ENCODE results near the gene SLC47A2. TPM values are rescaled to one million over a fixed set of nuclear protein-coding genes. Genes with fewer than 3 reads are reported as not detected.
A peak's percentile ranks its signal among the peaks of the same experiment; 100 is the strongest.

SLC47A2 gene
- total and polyA plus RNA-seq, 2 donors from 2014 or later, result 46.3 to 61.5 TPM

GRCh38 chr17:19646788-19647696 lies 69.3 kb downstream of the SLC47A2 start:
- H3K36me3 ChIP-seq (ENCODE audit: control insufficient read depth in 2 of 3, insufficient read depth in 3 of 3, low read length in 3 of 3), result peaks cover 0 to 5% (median 0%) of the 10 kb centered on the region in 3 donors
- peak overlapping the region; percentile 97 for H3K27ac ChIP-seq (ENCODE audit: low read depth in 2 of 2, low read length in 2 of 2)
- H3K4me1 ChIP-seq (ENCODE audit: control insufficient read depth in 2 of 3, insufficient read depth in 2 of 3, low read depth in 1 of 3, low read length in 3 of 3), result peaks cover 7 to 13% (median 13%) of the 10 kb centered on the region in 3 donors
- no peak for FAIRE-seq
- no peaks in the 10 kb centered on the region for H3K9me3 ChIP-seq (ENCODE audit: control insufficient read depth in 2 of 3, insufficient read depth in 1 of 3, low read length in 3 of 3)
- DNase-seq, result peak in 2 of 5 donors; percentile 39 to 46
- intact Hi-C loops (cut with DNase I), result no loop called here
- peak overlapping the region in 1 of 3 donors; percentile 91 for H3K9ac ChIP-seq (ENCODE audit: low read length in 3 of 3)
- peak overlapping the region in 1 of 3 donors; percentile 75 for H3K4me3 ChIP-seq (ENCODE audit: low read length in 3 of 3)
- no peak for TF ChIP-seq CTCF (IDR thresholded peaks at IDR 0.05; ENCODE audit: borderline replicate concordance, extremely low read depth, insufficient read depth)
- H3K27me3 ChIP-seq (ENCODE audit: control insufficient read depth, insufficient read depth, low read length), result no peaks in the 10 kb centered on the region

- no peak overlapping the region for H3K27ac ChIP-seq (ENCODE audit: low read depth in 2 of 2, low read length in 2 of 2)
- no peaks in the 10 kb centered on the region for H3K27me3 ChIP-seq (ENCODE audit: control insufficient read depth, insufficient read depth, low read length)
- peaks cover 0 to 8% (median 5%) of the 10 kb centered on the region in 3 donors for H3K4me1 ChIP-seq (ENCODE audit: control insufficient read depth in 2 of 3, insufficient read depth in 2 of 3, low read depth in 1 of 3, low read length in 3 of 3)
- no peaks in the 10 kb centered on the region for H3K36me3 ChIP-seq (ENCODE audit: control insufficient read depth in 2 of 3, insufficient read depth in 3 of 3, low read length in 3 of 3)
- H3K4me3 ChIP-seq (ENCODE audit: low read length in 3 of 3), result no peak overlapping the region
- peak overlapping the region in 1 of 3 donors; percentile 7 for H3K9ac ChIP-seq (ENCODE audit: low read length in 3 of 3)
- peak; percentile 70 for TF ChIP-seq CTCF (IDR thresholded peaks at IDR 0.05; ENCODE audit: borderline replicate concordance, extremely low read depth, insufficient read depth)
- FAIRE-seq (no peak), DNase-seq (peak in 4 of 5 donors; percentile 17 to 63 (median 42))
- no peaks in the 10 kb centered on the region for H3K9me3 ChIP-seq (ENCODE audit: control insufficient read depth in 2 of 3, insufficient read depth in 1 of 3, low read length in 3 of 3)
- intact Hi-C loops (cut with DNase I), result no loop called here
Observed at GRCh38 chr17:19645734-19646201, 70.6 kb downstream of the SLC47A2 start.

GRCh38 chr17:19644493-19645210 lies 71.7 kb downstream of the SLC47A2 start:
- no peak for DNase-seq
- Histone ChIP-seq H3K36me3 (ENCODE audit: control insufficient read depth in 2 of 3, insufficient read depth in 3 of 3, low read length in 3 of 3) (no peaks in the 10 kb centered on the region), H3K4me1 (ENCODE audit: control insufficient read depth in 2 of 3, insufficient read depth in 2 of 3, low read depth in 1 of 3, low read length in 3 of 3) (peaks cover 0 to 8% (median 5%) of the 10 kb centered on the region in 3 donors), H3K27me3 (ENCODE audit: control insufficient read depth, insufficient read depth, low read length) (no peaks in the 10 kb centered on the region), H3K27ac (ENCODE audit: low read depth in 2 of 2, low read length in 2 of 2) (no peak overlapping the region), H3K4me3 (ENCODE audit: low read length in 3 of 3) (no peak overlapping the region), H3K9ac (ENCODE audit: low read length in 3 of 3) (no peak overlapping the region), H3K9me3 (ENCODE audit: control insufficient read depth in 2 of 3, insufficient read depth in 1 of 3, low read length in 3 of 3) (no peaks in the 10 kb centered on the region)
- intact Hi-C loops (cut with DNase I), result no loop called here
- no peak for FAIRE-seq
- TF ChIP-seq CTCF (IDR thresholded peaks at IDR 0.05; ENCODE audit: borderline replicate concordance, extremely low read depth, insufficient read depth), result no peak
